GM19463 (cell line): ENCODE results near the gene UBE2R2.
"Not testable (repeated sequence)": the region's sequence is repeated elsewhere in the genome, so short reads cannot be mapped to it uniquely, and the experiment has no call there.

Experiments used
- ATAC-seq: cut with Tn5 transposase; IDR thresholded peaks from one replicate; pipeline ENCODE4 v1.9.1; 2021; ENCODE audit warnings: mild to moderate bottlenecking, moderate library complexity; ENCODE audit not compliant: unreplicated experiment

Gene UBE2R2

DNA sequence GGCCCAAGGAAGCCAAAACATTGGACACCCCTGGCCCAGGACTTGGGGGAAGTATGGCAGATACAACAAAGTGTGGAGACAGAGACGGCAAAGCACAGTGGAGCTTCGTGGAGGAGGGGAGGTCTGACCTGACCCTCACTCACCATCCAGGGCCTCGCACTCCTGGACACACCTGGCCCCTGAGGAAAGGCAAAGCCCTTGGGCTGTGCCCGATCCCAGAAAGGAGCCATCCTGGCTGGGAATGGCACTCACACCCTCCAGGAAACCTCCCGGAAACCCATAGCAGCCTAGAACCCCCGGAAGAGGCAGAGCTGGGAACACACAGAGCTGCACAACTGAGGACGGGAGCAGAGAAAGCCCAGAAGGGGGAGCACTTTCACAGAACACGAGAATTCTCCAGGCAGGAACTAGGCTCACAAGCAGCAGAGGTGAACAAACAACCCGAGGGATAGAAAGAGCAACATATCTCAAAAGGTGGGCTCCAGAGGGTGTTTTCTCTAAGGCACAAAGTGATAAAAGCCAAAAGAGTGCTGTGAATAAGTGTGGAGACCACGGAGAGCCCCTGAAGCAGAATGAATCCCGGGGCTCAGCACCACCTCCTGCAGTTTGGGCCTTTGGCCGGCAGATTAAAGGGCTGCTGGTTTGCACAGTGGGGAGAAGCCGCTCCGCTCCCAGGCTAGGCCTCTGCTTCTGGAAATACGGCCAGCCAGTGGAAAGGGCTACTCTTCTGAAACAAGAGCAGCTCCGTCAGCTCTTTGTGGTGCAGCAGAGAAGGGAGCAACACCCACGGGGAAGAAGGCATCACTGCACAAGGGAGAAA, 108.2 kb downstream of the UBE2R2 start:
- ATAC-seq = no peak

DNA sequence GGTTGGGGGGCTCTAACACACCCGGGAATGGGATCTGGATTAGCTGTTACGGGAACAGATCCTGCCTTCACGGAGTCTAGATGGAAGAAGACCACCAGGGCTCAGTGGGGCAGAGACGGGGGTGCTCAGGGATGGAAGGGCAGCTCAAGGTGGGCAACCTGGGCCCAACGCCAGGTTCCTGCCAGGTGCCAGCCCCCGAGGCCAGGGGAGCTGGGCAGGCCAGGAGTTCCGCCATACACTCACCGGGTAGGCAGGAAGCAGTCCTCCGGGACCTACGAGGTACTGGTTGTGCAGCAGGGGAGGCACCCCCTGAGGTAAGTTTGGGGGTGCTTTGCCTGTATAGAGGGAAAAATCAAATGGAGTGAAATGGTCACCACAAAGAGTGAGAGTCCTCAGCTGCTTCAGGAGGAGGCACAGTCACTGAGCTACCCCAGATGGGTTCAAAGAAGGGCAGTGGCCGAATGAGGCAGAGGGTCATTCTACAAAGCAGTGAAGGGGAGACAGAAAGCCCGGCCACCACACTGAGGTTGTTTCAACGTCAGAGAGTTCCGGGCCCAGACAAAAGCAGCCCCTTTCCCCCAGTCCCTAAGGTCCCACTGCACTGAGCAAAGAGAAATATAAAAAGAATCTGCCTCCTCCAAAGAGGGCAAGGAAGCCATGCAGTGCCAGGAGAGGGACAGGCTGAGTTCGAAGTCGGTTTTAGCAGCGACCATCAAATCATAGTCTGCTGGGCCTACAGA, 110.0 kb downstream of the UBE2R2 start:
- no peak for ATAC-seq

DNA sequence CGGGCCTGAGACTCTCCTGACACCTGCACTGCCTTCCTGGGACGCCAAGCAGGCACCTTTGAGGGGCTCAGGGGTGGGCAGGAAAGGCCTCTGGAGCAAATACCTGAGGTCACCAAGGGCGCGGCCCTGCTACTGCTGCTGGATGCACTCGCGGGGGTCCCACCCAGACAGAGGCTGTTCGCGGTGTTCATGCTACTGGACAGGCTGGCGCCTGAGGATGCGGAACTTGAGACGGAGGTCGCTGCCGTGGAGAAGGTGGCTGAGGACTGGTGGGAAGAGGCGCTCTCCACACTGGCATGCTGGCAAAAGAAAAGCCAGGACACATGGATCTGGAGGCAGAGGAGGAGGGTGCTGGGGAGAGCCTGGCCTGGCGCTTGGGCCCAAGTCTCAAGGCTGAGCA, 110.7 kb downstream of the UBE2R2 start:
- ATAC-seq = no peak

DNA sequence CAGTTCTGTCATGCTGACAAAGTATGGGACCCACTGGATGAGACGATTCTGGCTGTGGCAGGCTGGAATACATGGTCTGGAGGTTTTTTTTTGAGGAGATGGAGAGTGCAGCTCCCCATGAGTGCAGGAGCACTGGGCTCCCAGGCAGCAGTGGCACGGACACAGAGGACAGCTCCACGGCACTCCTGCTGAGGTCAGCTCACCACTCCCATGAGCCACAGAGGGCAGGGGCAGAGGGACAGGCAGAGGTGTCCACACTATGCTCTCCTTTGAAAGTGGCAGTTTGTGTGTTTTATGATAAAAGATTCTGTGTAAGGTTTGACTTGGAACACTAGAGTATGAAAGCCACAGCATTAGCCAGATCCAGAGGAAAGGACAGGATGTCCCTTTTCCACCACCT, 114.4 kb downstream of the UBE2R2 start:
- no peak for ATAC-seq

DNA sequence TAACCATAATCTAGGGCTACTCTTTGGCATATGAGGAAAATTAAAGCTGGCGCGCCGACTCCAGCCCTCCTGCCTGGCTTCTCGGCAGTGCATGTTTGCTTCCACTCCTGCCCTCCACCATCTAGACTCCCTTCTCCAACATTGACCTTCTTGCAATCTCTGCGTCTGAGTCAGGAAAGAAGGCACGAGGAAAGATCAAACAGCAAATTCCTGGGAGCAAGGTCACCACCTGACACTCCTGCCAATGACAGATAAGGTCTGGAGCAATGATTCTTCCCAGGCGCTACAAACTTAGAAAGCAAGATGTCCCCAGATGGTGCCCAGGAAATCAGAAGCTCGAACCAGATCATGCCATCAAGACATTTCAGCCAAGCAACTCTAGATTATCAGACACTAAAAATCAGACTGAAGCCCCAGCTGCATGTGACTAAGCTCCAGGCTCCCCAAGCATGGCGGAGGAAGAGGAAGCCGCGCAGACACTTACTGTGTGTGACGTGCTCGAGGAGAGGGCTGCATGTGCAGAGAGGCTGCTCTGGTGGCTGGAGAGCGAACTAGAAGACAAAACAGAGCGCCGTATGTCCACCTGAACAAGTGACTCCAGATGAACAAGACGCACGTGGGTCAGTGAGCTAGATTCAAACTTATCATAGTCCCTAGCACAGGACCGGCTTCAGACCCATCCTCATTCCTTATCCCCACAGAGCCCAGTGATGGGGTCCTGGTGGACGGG, 115.3 kb downstream of the UBE2R2 start:
- no peak for ATAC-seq

DNA sequence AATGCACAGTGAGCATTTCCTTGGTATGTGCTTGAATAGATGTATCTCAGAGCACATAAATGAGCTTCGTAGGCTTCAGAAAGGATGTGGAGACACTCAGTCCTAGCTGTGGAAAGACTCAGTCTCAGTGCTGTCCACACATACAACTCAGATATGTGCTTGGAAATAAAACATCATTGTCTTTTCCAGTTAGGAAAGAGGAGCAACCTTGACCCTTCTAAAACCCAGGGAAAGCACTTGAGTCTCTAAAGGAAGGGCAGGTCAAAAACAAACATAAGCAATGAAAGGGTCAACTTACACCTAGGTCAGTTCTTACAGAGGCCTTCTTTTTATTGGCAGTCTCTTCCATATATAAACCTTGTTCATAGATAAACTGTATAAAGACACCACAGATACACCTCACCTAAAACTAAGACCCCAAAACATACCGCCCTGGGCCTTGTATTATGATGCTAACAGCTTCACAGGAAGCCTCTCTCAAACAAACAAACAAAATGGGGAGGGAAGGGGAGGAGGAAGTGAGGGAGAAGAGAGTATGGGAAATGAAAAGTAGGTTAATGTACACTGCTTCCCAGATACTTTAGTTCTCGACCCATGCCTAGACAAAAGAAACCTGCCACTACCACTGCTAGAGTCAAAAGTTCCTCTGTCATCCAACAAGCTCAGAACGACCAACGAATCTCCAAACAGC, 117.4 kb downstream of the UBE2R2 start:
- ATAC-seq = no peak

DNA sequence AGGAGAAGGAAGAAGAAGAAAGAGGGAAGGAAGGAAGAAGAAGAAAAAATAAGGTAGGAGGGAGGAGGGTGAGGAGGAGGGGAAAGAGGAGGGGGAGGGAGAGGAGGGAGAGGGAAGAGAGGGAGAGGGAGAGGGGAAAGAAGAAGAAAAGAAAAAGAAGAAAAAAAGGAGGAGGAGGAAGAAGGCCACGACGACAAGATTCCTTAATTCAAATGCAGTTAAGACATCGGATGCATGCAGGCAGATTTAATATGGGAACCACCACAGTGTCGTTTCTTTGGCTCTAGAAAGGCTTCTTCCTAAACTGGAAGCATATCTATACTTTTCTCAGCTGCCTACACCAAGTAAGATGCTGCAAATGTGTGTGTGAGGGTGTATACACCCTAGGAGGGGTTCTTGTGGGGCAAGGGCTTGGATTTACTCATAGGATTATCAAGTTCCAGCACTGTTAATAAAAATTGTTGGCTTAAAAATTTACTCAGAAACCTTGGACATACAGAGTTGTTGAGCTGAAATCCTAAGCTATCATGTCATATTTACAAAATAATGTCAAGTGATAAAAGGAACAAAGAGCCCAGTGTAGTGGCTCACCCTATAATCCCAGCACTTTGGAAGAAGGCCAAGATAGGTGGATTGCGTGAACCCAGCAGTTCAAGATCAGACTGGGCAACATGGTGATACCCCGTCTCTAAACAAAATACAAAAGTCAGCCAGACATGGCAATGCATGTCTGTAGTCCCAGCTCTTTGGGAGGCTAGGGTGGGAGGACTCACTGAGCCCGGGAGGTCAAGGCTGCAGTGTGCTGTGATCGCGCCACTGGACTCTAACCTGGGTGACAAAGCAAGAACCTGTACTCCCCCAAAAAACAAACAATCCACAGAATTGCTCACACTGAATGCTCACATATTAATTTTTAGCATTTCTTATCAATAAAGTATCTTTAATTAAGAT, 123.2 kb downstream of the UBE2R2 start:
- no peak for ATAC-seq

DNA sequence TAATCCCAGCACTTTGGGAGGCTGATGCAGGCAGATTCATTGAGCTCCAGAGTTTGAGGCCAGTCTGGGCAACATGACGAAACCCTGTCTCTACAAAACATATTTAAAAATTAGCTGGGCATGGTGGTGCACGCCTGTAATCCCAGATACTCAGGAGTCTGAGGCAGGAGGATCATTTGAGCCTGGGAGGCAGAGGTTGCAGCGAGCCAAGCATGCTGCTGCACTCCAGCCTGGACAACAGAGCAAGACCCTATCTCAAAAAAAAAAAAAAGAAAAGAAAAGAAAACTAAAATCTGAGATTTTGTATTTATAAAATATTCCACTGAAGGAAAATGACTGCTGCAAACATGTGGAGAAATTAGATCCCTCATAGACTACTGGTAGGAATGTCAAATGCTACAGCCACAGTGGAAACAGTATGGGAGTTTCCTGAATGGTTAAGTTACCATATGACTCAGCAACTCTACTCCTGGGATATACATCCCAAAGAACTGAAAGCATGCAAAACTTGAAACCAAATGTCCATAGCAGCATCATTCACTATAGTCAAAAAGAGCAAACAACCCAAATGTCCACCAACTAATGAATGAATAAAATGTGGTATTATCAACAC, 125.6 kb downstream of the UBE2R2 start:
- ATAC-seq = no peak

DNA sequence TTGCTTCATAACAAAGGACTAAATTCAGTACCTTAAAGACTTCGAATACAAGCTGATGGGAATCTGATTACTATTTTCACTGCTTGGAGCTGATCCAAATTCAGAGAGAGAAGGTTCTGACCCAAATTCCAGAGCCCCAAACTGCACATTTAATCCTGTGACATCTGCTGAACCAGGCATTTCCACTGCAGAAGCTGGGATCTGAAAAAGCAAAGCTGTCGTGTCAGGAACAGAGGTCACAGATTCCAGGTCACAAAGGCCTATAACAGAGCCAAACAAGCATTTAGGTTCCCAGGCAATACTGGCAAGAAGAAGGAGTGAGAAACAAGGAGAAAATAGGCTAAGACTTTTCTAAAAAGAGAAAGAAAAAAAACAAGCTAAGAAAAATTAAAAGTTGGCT, 126.4 kb downstream of the UBE2R2 start:
- ATAC-seq = no peak

DNA sequence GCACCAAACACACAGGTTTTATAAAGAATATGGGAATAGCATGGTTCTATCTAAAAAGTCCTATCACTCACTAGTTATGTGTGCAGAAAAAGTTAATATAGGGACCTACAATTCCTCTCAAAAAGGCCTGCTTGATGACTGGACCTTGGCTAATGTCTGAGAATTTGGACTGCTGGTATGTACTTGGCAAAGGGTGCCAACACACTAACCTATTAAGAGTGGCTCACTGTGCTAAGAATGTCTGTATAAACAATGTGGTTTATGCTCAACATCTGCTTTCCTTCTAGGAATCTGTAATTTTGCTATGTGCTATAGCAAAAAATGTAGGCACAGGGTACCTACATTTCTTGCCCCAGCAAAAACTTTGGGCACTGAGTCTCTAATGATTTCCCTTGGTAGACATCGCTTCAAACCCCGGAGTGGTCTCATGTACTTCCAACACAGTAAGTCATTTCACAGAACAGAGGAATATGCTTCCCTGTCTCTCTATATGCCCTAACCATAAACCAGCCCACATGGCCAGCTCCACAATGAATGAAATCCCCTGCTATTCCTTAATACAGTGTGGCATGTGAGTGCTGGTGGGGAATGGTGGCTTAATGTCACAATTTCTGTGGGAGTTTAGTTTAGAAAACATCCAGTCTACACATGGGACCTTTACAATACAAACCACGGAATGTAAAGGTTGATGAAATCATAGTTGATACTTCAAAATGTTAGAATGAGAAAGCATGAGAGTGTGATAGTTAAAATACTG, 130.0 kb downstream of the UBE2R2 start:
- no peak for ATAC-seq

DNA sequence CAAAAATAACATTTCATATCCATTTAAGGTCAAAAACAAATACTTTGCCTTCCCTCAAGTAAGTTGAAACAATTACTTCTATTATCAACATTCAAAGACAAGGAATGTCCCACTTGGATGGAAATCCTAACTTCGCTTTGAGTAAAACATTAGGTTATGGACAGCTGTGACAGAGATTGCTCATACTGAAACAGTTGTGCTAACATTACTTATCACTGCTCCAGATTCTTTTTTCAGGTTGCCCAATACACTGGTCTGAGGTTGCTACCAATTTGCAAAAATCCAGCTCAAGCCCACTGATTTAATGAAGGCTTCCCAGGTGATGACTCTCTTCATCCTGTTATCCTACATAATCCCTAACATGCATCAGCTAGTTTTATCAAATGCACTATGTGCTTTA, 133.4 kb downstream of the UBE2R2 start:
- no peak for ATAC-seq

DNA sequence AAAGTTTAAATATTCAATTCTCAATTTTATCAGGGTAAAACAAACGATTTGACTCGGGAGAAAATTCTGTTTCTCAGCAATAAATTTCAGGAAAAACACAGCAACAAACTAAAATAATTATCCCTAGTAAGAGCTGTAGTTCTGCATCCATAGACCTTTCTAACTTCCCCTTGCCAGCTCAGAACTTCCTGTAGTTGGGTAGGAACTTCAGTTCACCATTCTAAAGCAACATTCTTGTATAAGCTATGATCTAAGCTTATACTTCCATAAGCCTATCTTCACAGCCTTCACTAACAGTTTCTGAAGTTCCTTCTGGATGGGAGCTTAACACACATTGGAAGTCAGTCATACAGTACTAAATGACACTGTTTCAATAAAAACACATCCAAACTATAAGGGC, 135.1 kb downstream of the UBE2R2 start:
- ATAC-seq = no peak

DNA sequence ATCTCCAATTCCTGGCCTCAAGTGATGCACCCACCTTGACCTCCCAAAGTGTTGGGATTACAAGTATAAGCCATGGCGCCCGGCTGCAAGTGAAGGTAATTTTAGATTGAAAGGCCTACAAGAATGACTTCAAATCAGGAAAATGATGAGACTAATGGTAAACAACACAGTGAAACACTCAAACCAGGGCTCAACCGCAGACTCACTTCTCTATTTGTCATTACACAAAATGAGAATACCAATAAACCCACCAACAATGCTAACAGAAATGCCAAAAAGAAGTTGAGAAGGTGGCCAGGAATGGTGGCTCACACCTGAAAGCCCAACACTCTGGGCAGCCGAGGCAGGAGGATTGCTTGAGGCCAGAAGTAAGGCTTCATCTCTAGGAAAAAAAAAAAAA, 139.6 kb downstream of the UBE2R2 start:
- ATAC-seq = no peak

DNA sequence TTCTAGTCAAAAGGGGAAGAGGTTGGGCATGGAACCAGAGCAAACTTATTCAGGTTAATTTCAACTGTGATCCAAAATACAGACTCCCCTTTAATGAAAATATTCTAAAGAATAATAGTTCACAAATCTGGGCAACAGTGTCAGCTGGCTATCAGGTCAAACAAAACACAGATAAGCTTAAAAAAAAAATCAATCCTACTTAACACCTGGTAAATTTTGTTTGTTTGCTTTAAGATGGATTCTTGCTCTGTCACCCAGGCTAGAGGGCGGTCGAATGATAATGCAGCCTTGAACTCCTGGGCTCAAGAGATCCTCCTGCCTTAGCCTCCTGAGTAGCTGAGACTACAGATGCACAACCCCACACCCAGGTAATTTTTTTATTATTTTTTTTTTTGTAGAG, 142.8 kb downstream of the UBE2R2 start:
- no peak for ATAC-seq

DNA sequence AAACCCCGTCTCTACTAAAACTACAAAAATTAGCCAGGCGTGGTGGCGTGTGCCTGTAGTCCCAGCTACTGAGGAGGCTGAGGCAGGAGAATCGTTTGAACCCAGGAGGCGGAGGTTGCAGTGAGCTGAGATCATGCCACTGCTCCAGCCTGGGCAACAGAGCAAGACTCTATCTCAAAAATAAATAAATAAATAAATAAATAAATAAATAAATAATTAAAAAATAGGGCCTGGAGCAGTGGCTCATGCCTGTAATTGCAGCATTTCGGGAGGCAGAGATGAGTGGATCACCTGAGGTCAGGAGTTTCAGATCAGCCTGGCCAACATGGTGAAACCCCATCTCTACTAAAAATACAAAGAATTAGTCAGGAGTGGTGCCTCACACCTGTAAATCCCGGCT, 145.5 kb downstream of the UBE2R2 start:
- not testable (repeated sequence) for ATAC-seq

DNA sequence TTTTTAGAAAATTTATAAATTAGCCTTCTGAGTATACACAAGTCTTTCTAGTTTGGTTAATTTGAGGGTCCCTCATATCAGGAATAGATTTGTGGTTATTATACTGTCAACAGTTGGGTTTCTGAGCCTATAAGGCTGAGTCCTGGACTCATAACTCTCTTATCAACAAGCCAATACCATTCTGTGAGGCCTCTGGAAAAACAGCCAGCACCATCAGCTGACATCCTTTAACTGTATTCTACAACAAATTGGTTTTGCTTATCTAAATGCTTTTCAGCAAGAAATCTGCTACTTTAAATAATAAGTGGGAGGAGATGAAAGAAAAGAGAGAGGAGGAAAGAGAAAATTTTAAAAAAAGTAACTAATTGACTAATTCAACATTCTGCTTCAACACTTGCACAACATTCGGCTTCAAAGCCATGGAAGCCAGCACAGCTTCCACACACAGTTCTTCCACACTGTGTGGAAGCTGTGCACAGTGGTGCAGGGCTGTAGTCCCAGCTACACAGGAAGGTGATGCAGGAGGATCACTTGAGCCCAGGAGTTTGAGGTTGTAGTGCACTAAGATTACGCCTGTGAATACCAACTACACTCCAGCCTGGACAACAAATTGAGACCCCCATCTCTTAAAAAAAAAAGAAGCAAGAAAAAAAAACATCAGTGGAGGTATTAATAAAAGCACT, 147.3 kb downstream of the UBE2R2 start:
- ATAC-seq = no peak
